GM12878 (cell line): ENCODE results near the gene NBEAL1. TPM values are rescaled to one million over a fixed set of nuclear protein-coding genes. Genes with fewer than 3 reads are reported as not detected.

Source experiments
- ATAC-seq: fragments of 200-7000 bp; cut with Tn5 transposase; 3 replicates; pipeline ENCODE4 v1.9.1; 2020; ENCODE audit warnings: mild to moderate bottlenecking, moderate library complexity
- BruUV-seq: library from RNA; stranded (reverse); fragments of 400-500 nt; replicated peaks from 2 replicates; lab custom pipeline; 2021; lab: Mats Ljungman, UMichigan
- CTCF ChIA-PET: fragments of 300-600 bp; sonication (Branson Sonifier 250); formaldehyde crosslinking; extraction: SDS; loops from one replicate; lab custom pipeline; 2021; ENCODE audit warnings: inconsistent platforms; lab: Yijun Ruan, JAX
- POLR2A ChIA-PET: fragments of 350-600 bp; formaldehyde crosslinking; extraction: SDS; loops from one replicate; lab custom pipeline; 2021; ENCODE audit warnings: inconsistent platforms; lab: Charles Lee
- RAD21 ChIA-PET: fragments of 300-600 bp; sonication (Branson Sonifier 250); formaldehyde crosslinking; loops from one replicate; lab custom pipeline; 2023; ENCODE audit warnings: antibody characterized with exemption; ENCODE audit not compliant: unreplicated experiment; lab: Charles Lee
- SMC1A ChIA-PET: fragments of 300-600 bp; sonication (Branson Sonifier 250); formaldehyde crosslinking; loops from one replicate; lab custom pipeline; 2023; ENCODE audit not compliant: unreplicated experiment, uncharacterized antibody; lab: Charles Lee
- DNase-seq: peaks from one replicate; pipeline ENCODE4 v3.0.0-alpha.2; 2011; ENCODE audit warnings: low read depth, low spot score
- FAIRE-seq: peaks from 3 replicates; lab custom pipeline; 2011; peaks lifted over from hg19 to GRCh38; lab: Jason Lieb, UNC
- H2AFZ ChIP-seq: 2 replicates; pipeline ENCODE4 v1.6.0; 2011; ENCODE audit warnings: low read depth, low read length, control low read depth; ENCODE audit not compliant: control insufficient read depth
- H3K27ac ChIP-seq: 2 replicates; pipeline ENCODE4 v1.5.1; 2011; ENCODE audit warnings: control low read depth; ENCODE audit not compliant: control insufficient read depth, insufficient read depth
- H3K27me3 ChIP-seq, 2 experiments: replicated peaks in 1 of 2; 2 replicates each; pipeline versions ENCODE4 v1.6.0 to v1.6.1; 2011; ENCODE audit warnings: low read length in 1 of 2; ENCODE audit not compliant: control insufficient read depth in 2 of 2, insufficient read depth in 2 of 2
- H3K36me3 ChIP-seq, 2 experiments: 2 replicates each; pipeline ENCODE4 v1.5.1; 2011; ENCODE audit warnings: low read length in 1 of 2; ENCODE audit not compliant: control insufficient read depth in 2 of 2, insufficient read depth in 2 of 2
- H3K4me1 ChIP-seq: 2 replicates; pipeline ENCODE4 v1.6.1; 2011; ENCODE audit warnings: mild to moderate bottlenecking, low read length, moderate library complexity, mixed read lengths; ENCODE audit not compliant: control insufficient read depth, insufficient read depth
- H3K4me2 ChIP-seq: 2 replicates; pipeline ENCODE4 v1.6.0; 2011; ENCODE audit warnings: control low read depth; ENCODE audit not compliant: control insufficient read depth, insufficient read depth
- H3K4me3 ChIP-seq: fragments of 200-600 bp; sonication (generic); 2 replicates; pipeline ENCODE4 v1.5.1; 2016
- H3K79me2 ChIP-seq: 2 replicates; pipeline ENCODE4 v1.6.0; 2011; ENCODE audit warnings: low read length; ENCODE audit not compliant: control insufficient read depth, insufficient read depth
- H3K9ac ChIP-seq: 2 replicates; pipeline ENCODE4 v1.8.0; 2011; ENCODE audit warnings: low read length, control low read depth, mixed read lengths; ENCODE audit not compliant: control insufficient read depth, insufficient read depth
- H3K9me3 ChIP-seq: replicated peaks from 3 replicates; pipeline ENCODE4 v1.5.1; 2011; ENCODE audit warnings: mild to moderate bottlenecking, low read length; ENCODE audit not compliant: control insufficient read depth, insufficient read depth
- H4K20me1 ChIP-seq: 2 replicates; pipeline ENCODE4 v1.6.0; 2011; ENCODE audit not compliant: control insufficient read depth, insufficient read depth
- ATF2 ChIP-seq: IDR thresholded peaks from 2 replicates; pipeline ENCODE4 v1.6.1; 2012; ENCODE audit warnings: low read length, inconsistent platforms
- ATF7 ChIP-seq: fragments of 450-650 bp; IDR thresholded peaks from 2 replicates; pipeline ENCODE4 v1.6.1; 2016; ENCODE audit warnings: low read depth, mild to moderate bottlenecking
- CHD1 ChIP-seq: IDR thresholded peaks from 2 replicates; pipeline ENCODE4 v1.6.1; 2012; ENCODE audit warnings: low read depth, low read length, improper control_type of control experiment
- ETV6 ChIP-seq, 2 experiments: fragments of 450-650 bp in 1 of 2; IDR thresholded peaks in 1 of 2; conservative IDR thresholded peaks in 1 of 2; 2 replicates each; pipeline ENCODE4 v1.6.1; 2014; ENCODE audit warnings: antibody characterized with exemption in 1 of 2, borderline replicate concordance in 1 of 2, low read depth in 1 of 2, mild to moderate bottlenecking in 1 of 2, moderate library complexity in 1 of 2
- GABPA ChIP-seq: IDR thresholded peaks from 2 replicates; pipeline ENCODE4 v1.6.1; 2014; ENCODE audit warnings: antibody characterized with exemption, low read depth, mild to moderate bottlenecking, inconsistent platforms
- KDM1A ChIP-seq: fragments of 200-600 bp; sonication (generic); IDR thresholded peaks from 2 replicates; pipeline ENCODE4 v1.6.1; 2016; ENCODE audit warnings: borderline replicate concordance
- MTA2 ChIP-seq: fragments of 450-650 bp; IDR thresholded peaks from 2 replicates; pipeline ENCODE4 v1.6.1; 2016; ENCODE audit warnings: low read depth, mild to moderate bottlenecking, moderate library complexity
- NFIC ChIP-seq: IDR thresholded peaks from 2 replicates; pipeline ENCODE4 v1.6.1; 2012; ENCODE audit warnings: low read depth, mild to moderate bottlenecking, inconsistent platforms, low read length, moderate library complexity
- NRF1 ChIP-seq: conservative IDR thresholded peaks from 2 replicates; pipeline ENCODE4 v1.6.1; 2011; ENCODE audit warnings: mild to moderate bottlenecking, low read depth, low read length, improper control_type of control experiment
- POLR2A ChIP-seq: IDR thresholded peaks from 2 replicates; pipeline ENCODE4 v1.6.1; 2011; ENCODE audit warnings: low read depth, mild to moderate bottlenecking, low read length
- RAD21 ChIP-seq: IDR thresholded peaks from 2 replicates; pipeline ENCODE4 v1.6.1; 2011; ENCODE audit warnings: mild to moderate bottlenecking, low read depth, low read length, moderate library complexity; ENCODE audit not compliant: insufficient read depth
- RB1 ChIP-seq: fragments of 450-650 bp; formaldehyde crosslinking; IDR thresholded peaks from 2 replicates; pipeline ENCODE4 v1.6.1; 2017; ENCODE audit warnings: mild to moderate bottlenecking, borderline replicate concordance
- RBBP5 ChIP-seq: fragments of 200-600 bp; sonication (generic); conservative IDR thresholded peaks from 2 replicates; pipeline ENCODE4 v1.6.1; 2016
- SKIL ChIP-seq: fragments of 450-650 bp; IDR thresholded peaks from 2 replicates; pipeline ENCODE4 v1.6.1; 2017; ENCODE audit warnings: mild to moderate bottlenecking, low read depth, inconsistent platforms; ENCODE audit not compliant: poor library complexity, severe bottlenecking
- SMARCA5 ChIP-seq: fragments of 450-650 bp; IDR thresholded peaks from 2 replicates; pipeline ENCODE4 v1.6.1; 2017; ENCODE audit warnings: mild to moderate bottlenecking
- SP1 ChIP-seq: IDR thresholded peaks from one replicate; pipeline ENCODE4 v1.6.1; 2011; ENCODE audit warnings: low read depth, low read length
- SPI1 ChIP-seq: IDR thresholded peaks from 2 replicates; pipeline ENCODE4 v1.6.1; 2011; ENCODE audit warnings: low read depth, mild to moderate bottlenecking, low read length, moderate library complexity, borderline replicate concordance; ENCODE audit not compliant: insufficient read depth
- SRF ChIP-seq, 2 experiments: IDR thresholded peaks; 2 replicates each; pipeline ENCODE4 v1.6.1; 2011; ENCODE audit warnings: low read depth in 2 of 2, low read length in 2 of 2, mild to moderate bottlenecking in 1 of 2, moderate library complexity in 1 of 2
- TARDBP ChIP-seq: IDR thresholded peaks from 2 replicates; pipeline ENCODE4 v1.6.1; 2016; ENCODE audit warnings: borderline replicate concordance
- YBX1 ChIP-seq: fragments of 450-650 bp; IDR thresholded peaks from 2 replicates; pipeline ENCODE4 v1.6.1; 2016; ENCODE audit warnings: antibody characterized with exemption
- WGBS: methylation state at CpG from one replicate; pipeline ENCODE4 v1.1.6; 2016; ENCODE audit warnings: low lambda C conversion rate; ENCODE audit not compliant: insufficient replicate concordance, insufficient coverage; ENCODE audit errors: missing lambda C conversion rate; 5-methylcytosine and 5-hydroxymethylcytosine counted together
- in situ Hi-C: fragments of 300-500 bp; cut with MboI; formaldehyde crosslinking; loops from 9 replicates; pipeline ENCODE4 v1.14.3; 2018; ENCODE audit warnings: mixed read lengths
- intact Hi-C: fragments of 100-400 bp; cut with micrococcal nuclease; formaldehyde crosslinking; loops from one replicate; pipeline ENCODE4 v1.14.2; 2022; ENCODE audit not compliant: unreplicated experiment
- polyA plus RNA-seq, 11 experiments: library from polyadenylated mRNA; depleted of rRNA in 4 of 11; unstranded in 6 of 11; stranded (reverse) in 5 of 11; fragments of >200 nt; fragmentation: Nextera tagmentation in 4 of 11; fragmentation: Illumina TruSeq in 1 of 11; extraction: Ambion mirVana in 4 of 11; extraction: Trizol in 1 of 11; gene quantifications; 1 replicate in 1 of 11; 2 replicates in 10 of 11; pipeline versions ENCODE4 v1.2.1 to v1.2.3, GENCODE V29; 2011 to 2016; ENCODE audit warnings: inconsistent platforms in 2 of 11, missing spikeins in 2 of 11, low read depth in 1 of 11
- total RNA-seq, 4 experiments: library from RNA; depleted of rRNA in 3 of 4; stranded (reverse); fragments of >200 nt in 3 of 4; fragmentation: Illumina TruSeq in 1 of 4; extraction: Trizol in 1 of 4; gene quantifications; 2 replicates each; pipeline versions ENCODE4 v1.2.1 to v1.2.3, GENCODE V29; 2013 to 2021

Gene NBEAL1
- total and polyA plus RNA-seq, 10 of the 15 experiments (the other 5 are each of a cell fraction or from before 2014, with no cell fraction given): 1.9 to 16.1 (median 7.2) TPM

- Histone ChIP-seq H3K9me3 (no peaks in the 10 kb centered on the region), H3K4me1 (no peaks in the 10 kb centered on the region), H3K4me3 (no peak overlapping the region), H3K79me2 (no peaks in the 10 kb centered on the region), H3K27ac (no peak overlapping the region), H3K36me3 (no peaks in the 10 kb centered on the region), H2AFZ (no peak overlapping the region)
- in situ Hi-C loops: no loop called here
- SMC1A ChIA-PET: interaction anchor here (1.0 to 1.9 kb wide), 3 partner anchors 8 to 91 kb away, joined by 5 to 6 read pairs (median 5); partner anchors contain the start of gene WDR12
- FAIRE-seq: no peak
- no peak for ATAC-seq
- no peak for TF ChIP-seq MTA2
- TF ChIP-seq RBBP5: no peak
- no peak for TF ChIP-seq NFIC
- TF ChIP-seq SP1: no peak
- TF ChIP-seq TARDBP: no peak
- TF ChIP-seq POLR2A: no peak
- no peak for TF ChIP-seq ATF2
- TF ChIP-seq SKIL: no peak
- TF ChIP-seq SRF (IDR thresholded peaks at IDR 0.05; ENCODE audit: low read depth in 2 of 2, low read length in 2 of 2): no peak
- no peak for TF ChIP-seq CHD1
- no peak for TF ChIP-seq GABPA
- TF ChIP-seq SMARCA5: no peak
- no peak for TF ChIP-seq NRF1
- TF ChIP-seq ETV6 (conservative IDR thresholded peaks at IDR 0.05 in 1 of 2, IDR thresholded peaks at IDR 0.05 in 1 of 2; ENCODE audit: borderline replicate concordance in 1 of 2, low read depth in 1 of 2): no peak
- no peak for TF ChIP-seq ATF7
- no peak for TF ChIP-seq KDM1A
- TF ChIP-seq YBX1: no peak
- TF ChIP-seq RAD21: no peak
- no peak for TF ChIP-seq SPI1
- no peak for TF ChIP-seq RB1
- TF ChIP-seq, all 136 proteins: peak for 0
- ChIA-PET RAD21 (no interaction called here), CTCF (interaction anchor here (0.6 to 1.0 kb wide), 2 partner anchors 42 to 100 kb away, joined by 3 read pairs; no protein-coding TSS in a partner anchor), POLR2A (no interaction called here)
- no peak for DNase-seq
- Histone ChIP-seq H3K4me2 (no peak overlapping the region), H3K9ac (no peak overlapping the region), H4K20me1 (no peaks in the 10 kb centered on the region), H3K27me3 (no peaks in the 10 kb centered on the region)
- intact Hi-C loops: no loop called here
- 57% methylated on average over 3 of the region's 3 CpGs for WGBS
- no TSS peak for BruUV-seq
Measured at GRCh38 chr2:203002054-203002821, 12.4 kb upstream of the NBEAL1 start.
